ENCODE data around the gene OSBPL9. TPM values are rescaled to one million over a fixed set of nuclear protein-coding genes. Genes with fewer than 3 reads are reported as not detected.

OSBPL9 gene
- total RNA-seq, 1 donor from 2014 or later = 72.2 TPM

DNA sequence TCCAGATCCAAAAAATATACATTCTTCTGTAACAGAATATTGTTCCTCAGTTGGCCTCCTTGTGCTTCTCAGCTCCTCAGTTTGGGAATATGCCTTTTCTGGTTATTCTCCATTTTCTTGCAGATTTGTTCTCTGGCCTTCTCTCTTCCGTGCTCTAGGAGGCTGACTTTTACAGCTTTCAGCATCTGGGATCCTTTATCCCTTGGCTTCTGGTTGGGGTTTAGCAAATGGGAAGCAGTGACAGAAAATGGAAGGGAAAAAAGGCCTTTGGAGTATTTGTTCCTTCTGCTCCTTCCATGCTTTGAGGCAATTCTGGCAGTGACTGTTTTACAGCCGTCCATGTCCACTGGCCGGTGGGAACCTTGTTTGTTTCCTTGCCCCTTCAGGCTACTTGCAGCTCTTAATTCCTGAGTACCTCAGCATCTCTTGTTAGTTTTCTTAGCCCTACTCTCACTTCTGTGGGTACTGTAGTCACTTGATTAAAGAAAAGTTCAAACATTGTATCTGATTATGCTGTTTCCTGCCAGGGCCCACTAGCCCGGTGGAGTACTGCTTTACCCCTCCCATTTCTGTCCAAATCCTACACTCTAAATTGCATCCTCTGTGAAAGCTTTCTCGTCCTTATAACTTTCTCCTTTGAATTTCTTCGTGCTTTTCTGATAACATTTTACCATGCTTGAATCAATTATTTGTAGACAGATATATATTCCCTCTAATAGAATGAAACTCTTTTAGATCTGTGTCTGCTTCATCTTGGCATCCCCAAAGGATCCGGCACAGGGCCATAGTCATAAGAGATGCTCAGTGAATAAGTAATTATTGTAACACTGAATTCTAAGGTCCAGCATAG, 118.2 kb downstream of the OSBPL9 start:
- no peak for DNase-seq (ENCODE audit: extremely low spot score in 2 of 2)
- no peak overlapping the region for H3K4me3 ChIP-seq
- peak overlapping the region; percentile 65 for H3K27ac ChIP-seq
- intact Hi-C loops (cut with DNase I) = no loop called here
- no peaks in the 10 kb centered on the region for H3K9me3 ChIP-seq
- H3K27me3 ChIP-seq = no peaks in the 10 kb centered on the region
- TF ChIP-seq, protein P1, sequence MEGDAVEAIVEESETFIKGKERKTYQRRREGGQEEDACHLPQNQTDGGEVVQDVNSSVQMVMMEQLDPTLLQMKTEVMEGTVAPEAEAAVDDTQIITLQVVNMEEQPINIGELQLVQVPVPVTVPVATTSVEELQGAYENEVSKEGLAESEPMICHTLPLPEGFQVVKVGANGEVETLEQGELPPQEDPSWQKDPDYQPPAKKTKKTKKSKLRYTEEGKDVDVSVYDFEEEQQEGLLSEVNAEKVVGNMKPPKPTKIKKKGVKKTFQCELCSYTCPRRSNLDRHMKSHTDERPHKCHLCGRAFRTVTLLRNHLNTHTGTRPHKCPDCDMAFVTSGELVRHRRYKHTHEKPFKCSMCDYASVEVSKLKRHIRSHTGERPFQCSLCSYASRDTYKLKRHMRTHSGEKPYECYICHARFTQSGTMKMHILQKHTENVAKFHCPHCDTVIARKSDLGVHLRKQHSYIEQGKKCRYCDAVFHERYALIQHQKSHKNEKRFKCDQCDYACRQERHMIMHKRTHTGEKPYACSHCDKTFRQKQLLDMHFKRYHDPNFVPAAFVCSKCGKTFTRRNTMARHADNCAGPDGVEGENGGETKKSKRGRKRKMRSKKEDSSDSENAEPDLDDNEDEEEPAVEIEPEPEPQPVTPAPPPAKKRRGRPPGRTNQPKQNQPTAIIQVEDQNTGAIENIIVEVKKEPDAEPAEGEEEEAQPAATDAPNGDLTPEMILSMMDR (IDR thresholded peaks at IDR 0.05) = no peak
- TF ChIP-seq POLR2AphosphoS5 (IDR thresholded peaks at IDR 0.05; ENCODE audit: insufficient read depth in 1 of 2, low read depth in 1 of 2) = no peak
- no peak for TF ChIP-seq POLR2A (IDR thresholded peaks at IDR 0.05)
- no peaks in the 10 kb centered on the region for H3K36me3 ChIP-seq
- peaks cover 82% of the 10 kb centered on the region for H3K4me1 ChIP-seq

DNA sequence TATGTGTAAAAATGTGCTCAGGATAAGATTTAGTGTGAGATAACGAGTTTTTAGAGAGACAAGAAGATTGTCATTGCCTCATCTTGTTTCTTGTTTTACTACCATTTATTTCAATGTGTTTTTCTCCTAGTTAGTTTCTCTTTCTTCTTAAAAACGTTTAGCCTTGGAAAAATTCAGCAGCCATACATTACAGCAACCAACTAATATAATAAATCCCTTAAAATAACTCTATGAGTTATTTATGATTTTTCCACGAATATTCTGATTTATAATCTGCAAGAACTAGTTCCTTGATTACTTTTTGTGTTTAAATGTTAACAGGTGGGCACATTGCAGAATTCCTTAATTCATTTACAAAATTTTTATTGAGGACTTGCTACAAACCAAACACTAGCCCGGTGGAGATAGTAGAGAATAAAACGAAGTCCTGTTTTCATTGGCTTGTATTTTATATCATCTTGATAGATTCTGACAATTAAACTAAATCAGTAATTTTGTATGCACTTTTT, 118.9 kb downstream of the OSBPL9 start:
- intact Hi-C loops (cut with DNase I) = no loop called here
- no peak for TF ChIP-seq POLR2AphosphoS5 (IDR thresholded peaks at IDR 0.05; ENCODE audit: insufficient read depth in 1 of 2, low read depth in 1 of 2)
- no peak for TF ChIP-seq POLR2A (IDR thresholded peaks at IDR 0.05)
- TF ChIP-seq, protein P1 (IDR thresholded peaks at IDR 0.05) = no peak
- Histone ChIP-seq H3K36me3 (no peaks in the 10 kb centered on the region), H3K27me3 (no peaks in the 10 kb centered on the region), H3K9me3 (no peaks in the 10 kb centered on the region), H3K27ac (peak overlapping the region; percentile 65), H3K4me1 (peaks cover 79% of the 10 kb centered on the region), H3K4me3 (no peak overlapping the region)
- no peak for DNase-seq (ENCODE audit: extremely low spot score in 2 of 2)

DNA sequence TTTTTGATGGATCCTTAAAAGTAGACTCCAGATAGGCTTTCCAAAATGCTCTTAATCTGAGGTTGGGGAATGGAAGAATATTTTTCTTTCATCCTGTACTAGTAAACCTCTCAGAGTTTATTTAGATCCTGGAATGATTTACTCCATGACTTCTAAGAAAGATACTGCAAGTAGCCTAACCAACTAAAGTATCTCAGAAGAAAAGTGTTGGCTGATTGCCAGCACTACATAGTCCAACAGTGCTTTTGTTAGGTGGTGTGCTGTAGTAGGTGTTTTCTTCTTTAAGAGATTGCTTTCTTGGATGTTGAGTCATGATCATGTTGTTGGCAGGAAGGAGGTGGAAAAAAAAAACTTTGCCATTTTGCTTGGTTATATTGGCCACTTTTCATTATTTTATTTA, 119.8 kb downstream of the OSBPL9 start:
- intact Hi-C loops (cut with DNase I) = no loop called here
- TF ChIP-seq POLR2A (IDR thresholded peaks at IDR 0.05) (no peak), POLR2AphosphoS5 (IDR thresholded peaks at IDR 0.05; ENCODE audit: insufficient read depth in 1 of 2, low read depth in 1 of 2) (peak in 1 of 2 donors; percentile 54)
- TF ChIP-seq, protein P1 (IDR thresholded peaks at IDR 0.05) = no peak
- H3K9me3 ChIP-seq = no peaks in the 10 kb centered on the region
- H3K27me3 ChIP-seq = no peaks in the 10 kb centered on the region
- peaks cover 70% of the 10 kb centered on the region for H3K4me1 ChIP-seq
- no peaks in the 10 kb centered on the region for H3K36me3 ChIP-seq
- no peak for DNase-seq (ENCODE audit: extremely low spot score in 2 of 2)
- peak overlapping the region; percentile 20 for H3K27ac ChIP-seq
- H3K4me3 ChIP-seq = no peak overlapping the region

DNA sequence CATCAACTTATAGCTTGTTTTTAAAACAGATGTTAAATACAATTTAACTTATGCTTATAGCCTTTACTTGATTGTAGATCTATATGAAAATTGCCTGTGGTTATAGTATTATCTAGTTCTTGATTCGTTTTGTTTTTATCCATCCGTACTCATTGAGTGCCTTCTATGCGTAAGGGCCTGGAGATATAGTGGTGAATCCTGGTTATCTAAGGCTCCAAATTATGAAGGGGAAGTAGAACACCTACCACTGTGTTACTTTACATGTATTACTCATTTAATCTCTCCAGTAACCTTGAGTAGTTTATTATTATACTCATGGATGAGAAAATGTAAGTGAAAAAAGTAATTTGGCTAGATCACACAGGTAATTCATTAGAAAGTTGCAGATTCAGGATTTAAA, 121.8 kb downstream of the OSBPL9 start:
- H3K27ac ChIP-seq = no peak overlapping the region
- intact Hi-C loops (cut with DNase I) = no loop called here
- no peaks in the 10 kb centered on the region for H3K9me3 ChIP-seq
- no peak for DNase-seq (ENCODE audit: extremely low spot score in 2 of 2)
- no peak overlapping the region for H3K4me3 ChIP-seq
- H3K4me1 ChIP-seq = peaks cover 50% of the 10 kb centered on the region
- TF ChIP-seq, protein P1 (IDR thresholded peaks at IDR 0.05) = no peak
- no peak for TF ChIP-seq POLR2A (IDR thresholded peaks at IDR 0.05)
- no peak for TF ChIP-seq POLR2AphosphoS5 (IDR thresholded peaks at IDR 0.05; ENCODE audit: insufficient read depth in 1 of 2, low read depth in 1 of 2)
- H3K36me3 ChIP-seq = no peaks in the 10 kb centered on the region
- H3K27me3 ChIP-seq = no peaks in the 10 kb centered on the region

DNA sequence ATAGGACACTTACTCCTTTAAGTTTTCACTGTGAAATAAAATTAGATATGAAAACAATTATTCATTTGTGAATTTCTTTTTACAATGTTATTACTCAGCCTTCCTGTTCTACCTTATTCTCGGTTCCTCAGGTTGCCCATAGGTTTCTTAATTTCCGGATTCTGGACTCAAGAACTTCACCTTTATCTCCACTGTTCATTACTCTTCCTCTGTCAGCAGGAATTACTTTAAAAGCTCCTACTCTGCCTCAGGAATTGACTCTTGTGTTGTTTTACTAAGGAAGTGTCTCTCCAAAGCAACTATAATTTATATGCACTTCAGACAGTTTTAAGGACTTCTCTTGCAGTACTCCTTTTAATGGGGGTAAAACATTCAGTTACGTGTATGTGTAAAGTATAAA, 123.8 kb downstream of the OSBPL9 start:
- DNase-seq (ENCODE audit: extremely low spot score in 2 of 2) = no peak
- H3K36me3 ChIP-seq = no peaks in the 10 kb centered on the region
- H3K4me1 ChIP-seq = peaks cover 30% of the 10 kb centered on the region
- H3K27ac ChIP-seq = no peak overlapping the region
- H3K4me3 ChIP-seq = no peak overlapping the region
- H3K9me3 ChIP-seq = no peaks in the 10 kb centered on the region
- intact Hi-C loops (cut with DNase I) = no loop called here
- TF ChIP-seq POLR2A (IDR thresholded peaks at IDR 0.05) (no peak), POLR2AphosphoS5 (IDR thresholded peaks at IDR 0.05; ENCODE audit: insufficient read depth in 1 of 2, low read depth in 1 of 2) (no peak)
- TF ChIP-seq, protein P1 (IDR thresholded peaks at IDR 0.05) = no peak
- no peaks in the 10 kb centered on the region for H3K27me3 ChIP-seq
